ENCODE measurements around the gene EBF4.

DNA sequence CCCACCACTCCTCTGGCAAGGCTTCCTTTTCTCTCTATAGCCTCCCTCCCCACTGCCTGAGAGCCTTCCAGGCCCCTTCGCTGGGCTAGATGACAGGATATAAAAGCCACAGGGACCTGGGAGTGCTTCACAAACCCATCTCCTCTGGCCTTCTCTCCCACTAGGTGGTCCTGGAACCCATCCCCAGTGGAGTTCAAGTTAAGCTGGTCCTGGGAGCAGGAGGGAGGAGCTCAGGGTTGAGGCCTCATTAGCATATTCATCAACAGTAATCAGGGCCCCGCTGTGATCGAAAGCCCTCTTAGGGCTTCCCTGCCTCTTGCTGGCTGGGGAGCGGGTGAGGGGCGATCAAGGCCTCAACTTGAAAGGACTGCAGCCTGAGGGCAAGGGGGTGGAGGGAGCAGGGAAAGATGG, 9.1 kb downstream of the EBF4 start:
- TF ChIP-seq, protein P1, sequence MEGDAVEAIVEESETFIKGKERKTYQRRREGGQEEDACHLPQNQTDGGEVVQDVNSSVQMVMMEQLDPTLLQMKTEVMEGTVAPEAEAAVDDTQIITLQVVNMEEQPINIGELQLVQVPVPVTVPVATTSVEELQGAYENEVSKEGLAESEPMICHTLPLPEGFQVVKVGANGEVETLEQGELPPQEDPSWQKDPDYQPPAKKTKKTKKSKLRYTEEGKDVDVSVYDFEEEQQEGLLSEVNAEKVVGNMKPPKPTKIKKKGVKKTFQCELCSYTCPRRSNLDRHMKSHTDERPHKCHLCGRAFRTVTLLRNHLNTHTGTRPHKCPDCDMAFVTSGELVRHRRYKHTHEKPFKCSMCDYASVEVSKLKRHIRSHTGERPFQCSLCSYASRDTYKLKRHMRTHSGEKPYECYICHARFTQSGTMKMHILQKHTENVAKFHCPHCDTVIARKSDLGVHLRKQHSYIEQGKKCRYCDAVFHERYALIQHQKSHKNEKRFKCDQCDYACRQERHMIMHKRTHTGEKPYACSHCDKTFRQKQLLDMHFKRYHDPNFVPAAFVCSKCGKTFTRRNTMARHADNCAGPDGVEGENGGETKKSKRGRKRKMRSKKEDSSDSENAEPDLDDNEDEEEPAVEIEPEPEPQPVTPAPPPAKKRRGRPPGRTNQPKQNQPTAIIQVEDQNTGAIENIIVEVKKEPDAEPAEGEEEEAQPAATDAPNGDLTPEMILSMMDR (IDR thresholded peaks at IDR 0.05), result no peak
- TF ChIP-seq, protein P2, sequence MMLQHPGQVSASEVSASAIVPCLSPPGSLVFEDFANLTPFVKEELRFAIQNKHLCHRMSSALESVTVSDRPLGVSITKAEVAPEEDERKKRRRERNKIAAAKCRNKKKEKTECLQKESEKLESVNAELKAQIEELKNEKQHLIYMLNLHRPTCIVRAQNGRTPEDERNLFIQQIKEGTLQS (CRISPR knock-in tag; conservative IDR thresholded peaks at IDR 0.05), result no peak
- TF ChIP-seq, protein P3, sequence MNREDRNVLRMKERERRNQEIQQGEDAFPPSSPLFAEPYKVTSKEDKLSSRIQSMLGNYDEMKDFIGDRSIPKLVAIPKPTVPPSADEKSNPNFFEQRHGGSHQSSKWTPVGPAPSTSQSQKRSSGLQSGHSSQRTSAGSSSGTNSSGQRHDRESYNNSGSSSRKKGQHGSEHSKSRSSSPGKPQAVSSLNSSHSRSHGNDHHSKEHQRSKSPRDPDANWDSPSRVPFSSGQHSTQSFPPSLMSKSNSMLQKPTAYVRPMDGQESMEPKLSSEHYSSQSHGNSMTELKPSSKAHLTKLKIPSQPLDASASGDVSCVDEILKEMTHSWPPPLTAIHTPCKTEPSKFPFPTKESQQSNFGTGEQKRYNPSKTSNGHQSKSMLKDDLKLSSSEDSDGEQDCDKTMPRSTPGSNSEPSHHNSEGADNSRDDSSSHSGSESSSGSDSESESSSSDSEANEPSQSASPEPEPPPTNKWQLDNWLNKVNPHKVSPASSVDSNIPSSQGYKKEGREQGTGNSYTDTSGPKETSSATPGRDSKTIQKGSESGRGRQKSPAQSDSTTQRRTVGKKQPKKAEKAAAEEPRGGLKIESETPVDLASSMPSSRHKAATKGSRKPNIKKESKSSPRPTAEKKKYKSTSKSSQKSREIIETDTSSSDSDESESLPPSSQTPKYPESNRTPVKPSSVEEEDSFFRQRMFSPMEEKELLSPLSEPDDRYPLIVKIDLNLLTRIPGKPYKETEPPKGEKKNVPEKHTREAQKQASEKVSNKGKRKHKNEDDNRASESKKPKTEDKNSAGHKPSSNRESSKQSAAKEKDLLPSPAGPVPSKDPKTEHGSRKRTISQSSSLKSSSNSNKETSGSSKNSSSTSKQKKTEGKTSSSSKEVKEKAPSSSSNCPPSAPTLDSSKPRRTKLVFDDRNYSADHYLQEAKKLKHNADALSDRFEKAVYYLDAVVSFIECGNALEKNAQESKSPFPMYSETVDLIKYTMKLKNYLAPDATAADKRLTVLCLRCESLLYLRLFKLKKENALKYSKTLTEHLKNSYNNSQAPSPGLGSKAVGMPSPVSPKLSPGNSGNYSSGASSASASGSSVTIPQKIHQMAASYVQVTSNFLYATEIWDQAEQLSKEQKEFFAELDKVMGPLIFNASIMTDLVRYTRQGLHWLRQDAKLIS (CRISPR knock-in tag; IDR thresholded peaks at IDR 0.05; ENCODE audit: borderline replicate concordance), result no peak
- no peak; the same call in 1 of the 2 replicates for TF ChIP-seq TEAD1 (CRISPR knock-in tag; IDR thresholded peaks at IDR 0.05)
- no peak for TF ChIP-seq RELA (CRISPR knock-in tag; IDR thresholded peaks at IDR 0.05; ENCODE audit: borderline replicate concordance)
- TF ChIP-seq, protein P4, sequence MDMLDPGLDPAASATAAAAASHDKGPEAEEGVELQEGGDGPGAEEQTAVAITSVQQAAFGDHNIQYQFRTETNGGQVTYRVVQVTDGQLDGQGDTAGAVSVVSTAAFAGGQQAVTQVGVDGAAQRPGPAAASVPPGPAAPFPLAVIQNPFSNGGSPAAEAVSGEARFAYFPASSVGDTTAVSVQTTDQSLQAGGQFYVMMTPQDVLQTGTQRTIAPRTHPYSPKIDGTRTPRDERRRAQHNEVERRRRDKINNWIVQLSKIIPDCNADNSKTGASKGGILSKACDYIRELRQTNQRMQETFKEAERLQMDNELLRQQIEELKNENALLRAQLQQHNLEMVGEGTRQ (CRISPR knock-in tag; IDR thresholded peaks at IDR 0.05), result no peak
- no peak for TF ChIP-seq TEAD4 (CRISPR knock-in tag; IDR thresholded peaks at IDR 0.05)
- no peak for TF ChIP-seq ESRRA (CRISPR knock-in tag; IDR thresholded peaks at IDR 0.05; ENCODE audit: borderline replicate concordance)
- no peak for TF ChIP-seq ZNF317 (CRISPR knock-in tag; IDR thresholded peaks at IDR 0.05; ENCODE audit: borderline replicate concordance, low read depth)
- no peak for TF ChIP-seq ETV6 (CRISPR knock-in tag; IDR thresholded peaks at IDR 0.05)
- TF ChIP-seq, protein P5, sequence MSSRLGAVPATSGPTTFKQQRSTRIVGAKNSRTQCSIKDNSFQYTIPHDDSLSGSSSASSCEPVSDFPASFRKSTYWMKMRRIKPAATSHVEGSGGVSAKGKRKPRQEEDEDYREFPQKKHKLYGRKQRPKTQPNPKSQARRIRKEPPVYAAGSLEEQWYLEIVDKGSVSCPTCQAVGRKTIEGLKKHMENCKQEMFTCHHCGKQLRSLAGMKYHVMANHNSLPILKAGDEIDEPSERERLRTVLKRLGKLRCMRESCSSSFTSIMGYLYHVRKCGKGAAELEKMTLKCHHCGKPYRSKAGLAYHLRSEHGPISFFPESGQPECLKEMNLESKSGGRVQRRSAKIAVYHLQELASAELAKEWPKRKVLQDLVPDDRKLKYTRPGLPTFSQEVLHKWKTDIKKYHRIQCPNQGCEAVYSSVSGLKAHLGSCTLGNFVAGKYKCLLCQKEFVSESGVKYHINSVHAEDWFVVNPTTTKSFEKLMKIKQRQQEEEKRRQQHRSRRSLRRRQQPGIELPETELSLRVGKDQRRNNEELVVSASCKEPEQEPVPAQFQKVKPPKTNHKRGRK (CRISPR knock-in tag; IDR thresholded peaks at IDR 0.05; ENCODE audit: borderline replicate concordance), result no peak
- no peak for TF ChIP-seq SP1 (CRISPR knock-in tag; conservative IDR thresholded peaks at IDR 0.05)
- no peak for TF ChIP-seq ZNF416 (CRISPR knock-in tag; IDR thresholded peaks at IDR 0.05)
- TF ChIP-seq FOXP1 (CRISPR knock-in tag; IDR thresholded peaks at IDR 0.05; ENCODE audit: borderline replicate concordance), result no peak
